Measurements from ENCODE around the gene PTDSS2. TPM values are rescaled to one million over a fixed set of nuclear protein-coding genes. Genes with fewer than 3 reads are reported as not detected.
A peak's percentile ranks its signal among the peaks of the same experiment; 100 is the strongest.

The PTDSS2 gene
- total and polyA plus RNA-seq, 8 donors = 11.6 to 264 (median 25.1) TPM

GRCh38 chr11:536841-537621 lies 87.0 kb downstream of the PTDSS2 start, which contains the start of gene LRRC56:
TSS of gene LRRC56 (plus strand) at chr11:537527. CDS start at chr11:540685, 3,158 bp downstream.
- peaks cover 9 to 19% (median 17%) of the 10 kb centered on the region in 4 donors for H3K36me3 ChIP-seq
- peak; percentile 3 to 65 (median 32) for TF ChIP-seq POLR2AphosphoS5 (IDR thresholded peaks at IDR 0.05)
- TF ChIP-seq POLR2A (IDR thresholded peaks at IDR 0.05) = no peak
- TF ChIP-seq CTCF (IDR thresholded peaks at IDR 0.05) = peak in 1 of 7 experiments; percentile 4
- no peak for TF ChIP-seq EP300 (IDR thresholded peaks at IDR 0.05)
- 1 to 3% (median 1%) methylated on average over 39 to 93 of the region's 93 CpGs for WGBS, 5 donors
- DNase-seq = peak; percentile 94 to 96
- peak within 1 kb of the TSS; percentile 80 to 94 (median 88) for H3K27ac ChIP-seq
- peaks cover 0 to 22% (median 0%) of the 10 kb centered on the region in 3 donors for H3K27me3 ChIP-seq
- peaks cover 38 to 50% (median 49%) of the 10 kb centered on the region in 4 donors for H3K4me1 ChIP-seq
- peak within 1 kb of the TSS; percentile 65 to 91 (median 77) for H3K4me3 ChIP-seq
- intact Hi-C loops (cut with DNase I; ENCODE audit: low total_unique reads) = no loop called here
- no peaks in the 10 kb centered on the region for H3K9me3 ChIP-seq

GRCh38 chr11:537622-538430 lies 87.7 kb downstream of the PTDSS2 start:
- Histone ChIP-seq H3K36me3 (peaks cover 2 to 11% (median 9%) of the 10 kb centered on the region in 4 donors), H3K4me3 (peak overlapping the region; percentile 65 to 91 (median 77)), H3K27ac (peak overlapping the region; percentile 47 to 94 (median 88)), H3K4me1 (peaks cover 38 to 47% (median 47%) of the 10 kb centered on the region in 4 donors), H3K9me3 (no peaks in the 10 kb centered on the region), H3K27me3 (peaks cover 0 to 22% (median 0%) of the 10 kb centered on the region in 3 donors)
- no peak for DNase-seq
- WGBS, 5 donors = 29 to 56% (median 39%) methylated on average over 11 to 19 of the region's 19 CpGs
- TF ChIP-seq EP300 (IDR thresholded peaks at IDR 0.05) (no peak), POLR2A (IDR thresholded peaks at IDR 0.05) (no peak), POLR2AphosphoS5 (IDR thresholded peaks at IDR 0.05) (no peak), CTCF (IDR thresholded peaks at IDR 0.05) (no peak)
- intact Hi-C loops (cut with DNase I; ENCODE audit: low total_unique reads) = no loop called here

- intact Hi-C loops (cut with DNase I; ENCODE audit: low total_unique reads) = no loop called here
- 90 to 92% (median 91%) methylated on average over 20 of the region's 20 CpGs for WGBS, 5 donors
- TF ChIP-seq EP300 (IDR thresholded peaks at IDR 0.05) = no peak
- TF ChIP-seq POLR2AphosphoS5 (IDR thresholded peaks at IDR 0.05) = no peak
- TF ChIP-seq POLR2A (IDR thresholded peaks at IDR 0.05) = no peak
- no peak for TF ChIP-seq CTCF (IDR thresholded peaks at IDR 0.05)
- H3K27ac ChIP-seq = no peak overlapping the region
- H3K9me3 ChIP-seq = no peaks in the 10 kb centered on the region
- peaks cover 0 to 4% (median 2%) of the 10 kb centered on the region in 4 donors for H3K36me3 ChIP-seq
- H3K4me1 ChIP-seq = peaks cover 36 to 40% (median 39%) of the 10 kb centered on the region in 4 donors
- peak in 1 of 2 donors; percentile 5 for DNase-seq
- no peak overlapping the region for H3K4me3 ChIP-seq
- peaks cover 0 to 22% (median 0%) of the 10 kb centered on the region in 3 donors for H3K27me3 ChIP-seq
These were observed 88.5 kb downstream of the PTDSS2 start for GRCh38 chr11:538431-539051.

All from stomach (tissue), 9 donors.